ENCODE results near the gene SLC24A3. TPM values are rescaled to one million over a fixed set of nuclear protein-coding genes. Genes with fewer than 3 reads are reported as not detected.

SLC24A3 gene
- total and polyA plus RNA-seq, 2 experiments from 2014 or later: 0.81 to 2.5 TPM

DNA sequence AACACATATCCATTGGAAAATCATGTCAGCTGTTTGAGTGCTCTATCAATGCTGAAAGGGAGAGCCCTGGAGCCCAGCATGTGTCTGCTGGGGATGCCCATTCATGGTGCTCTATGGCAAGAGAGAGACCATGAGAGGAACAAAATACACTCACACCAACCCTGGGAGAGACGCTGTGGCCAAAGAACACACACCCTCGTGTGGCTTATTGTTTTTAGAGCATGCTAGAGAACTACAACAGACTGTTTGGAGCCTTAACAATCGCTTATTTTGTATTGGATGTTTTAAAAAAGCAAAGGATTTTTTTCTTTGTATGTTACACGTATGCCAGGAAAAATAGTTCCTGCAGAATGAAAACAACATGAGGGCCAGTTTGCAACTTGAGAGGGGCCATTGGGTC, 151.0 kb downstream of the SLC24A3 start (continued):
- TF ChIP-seq, protein P1, sequence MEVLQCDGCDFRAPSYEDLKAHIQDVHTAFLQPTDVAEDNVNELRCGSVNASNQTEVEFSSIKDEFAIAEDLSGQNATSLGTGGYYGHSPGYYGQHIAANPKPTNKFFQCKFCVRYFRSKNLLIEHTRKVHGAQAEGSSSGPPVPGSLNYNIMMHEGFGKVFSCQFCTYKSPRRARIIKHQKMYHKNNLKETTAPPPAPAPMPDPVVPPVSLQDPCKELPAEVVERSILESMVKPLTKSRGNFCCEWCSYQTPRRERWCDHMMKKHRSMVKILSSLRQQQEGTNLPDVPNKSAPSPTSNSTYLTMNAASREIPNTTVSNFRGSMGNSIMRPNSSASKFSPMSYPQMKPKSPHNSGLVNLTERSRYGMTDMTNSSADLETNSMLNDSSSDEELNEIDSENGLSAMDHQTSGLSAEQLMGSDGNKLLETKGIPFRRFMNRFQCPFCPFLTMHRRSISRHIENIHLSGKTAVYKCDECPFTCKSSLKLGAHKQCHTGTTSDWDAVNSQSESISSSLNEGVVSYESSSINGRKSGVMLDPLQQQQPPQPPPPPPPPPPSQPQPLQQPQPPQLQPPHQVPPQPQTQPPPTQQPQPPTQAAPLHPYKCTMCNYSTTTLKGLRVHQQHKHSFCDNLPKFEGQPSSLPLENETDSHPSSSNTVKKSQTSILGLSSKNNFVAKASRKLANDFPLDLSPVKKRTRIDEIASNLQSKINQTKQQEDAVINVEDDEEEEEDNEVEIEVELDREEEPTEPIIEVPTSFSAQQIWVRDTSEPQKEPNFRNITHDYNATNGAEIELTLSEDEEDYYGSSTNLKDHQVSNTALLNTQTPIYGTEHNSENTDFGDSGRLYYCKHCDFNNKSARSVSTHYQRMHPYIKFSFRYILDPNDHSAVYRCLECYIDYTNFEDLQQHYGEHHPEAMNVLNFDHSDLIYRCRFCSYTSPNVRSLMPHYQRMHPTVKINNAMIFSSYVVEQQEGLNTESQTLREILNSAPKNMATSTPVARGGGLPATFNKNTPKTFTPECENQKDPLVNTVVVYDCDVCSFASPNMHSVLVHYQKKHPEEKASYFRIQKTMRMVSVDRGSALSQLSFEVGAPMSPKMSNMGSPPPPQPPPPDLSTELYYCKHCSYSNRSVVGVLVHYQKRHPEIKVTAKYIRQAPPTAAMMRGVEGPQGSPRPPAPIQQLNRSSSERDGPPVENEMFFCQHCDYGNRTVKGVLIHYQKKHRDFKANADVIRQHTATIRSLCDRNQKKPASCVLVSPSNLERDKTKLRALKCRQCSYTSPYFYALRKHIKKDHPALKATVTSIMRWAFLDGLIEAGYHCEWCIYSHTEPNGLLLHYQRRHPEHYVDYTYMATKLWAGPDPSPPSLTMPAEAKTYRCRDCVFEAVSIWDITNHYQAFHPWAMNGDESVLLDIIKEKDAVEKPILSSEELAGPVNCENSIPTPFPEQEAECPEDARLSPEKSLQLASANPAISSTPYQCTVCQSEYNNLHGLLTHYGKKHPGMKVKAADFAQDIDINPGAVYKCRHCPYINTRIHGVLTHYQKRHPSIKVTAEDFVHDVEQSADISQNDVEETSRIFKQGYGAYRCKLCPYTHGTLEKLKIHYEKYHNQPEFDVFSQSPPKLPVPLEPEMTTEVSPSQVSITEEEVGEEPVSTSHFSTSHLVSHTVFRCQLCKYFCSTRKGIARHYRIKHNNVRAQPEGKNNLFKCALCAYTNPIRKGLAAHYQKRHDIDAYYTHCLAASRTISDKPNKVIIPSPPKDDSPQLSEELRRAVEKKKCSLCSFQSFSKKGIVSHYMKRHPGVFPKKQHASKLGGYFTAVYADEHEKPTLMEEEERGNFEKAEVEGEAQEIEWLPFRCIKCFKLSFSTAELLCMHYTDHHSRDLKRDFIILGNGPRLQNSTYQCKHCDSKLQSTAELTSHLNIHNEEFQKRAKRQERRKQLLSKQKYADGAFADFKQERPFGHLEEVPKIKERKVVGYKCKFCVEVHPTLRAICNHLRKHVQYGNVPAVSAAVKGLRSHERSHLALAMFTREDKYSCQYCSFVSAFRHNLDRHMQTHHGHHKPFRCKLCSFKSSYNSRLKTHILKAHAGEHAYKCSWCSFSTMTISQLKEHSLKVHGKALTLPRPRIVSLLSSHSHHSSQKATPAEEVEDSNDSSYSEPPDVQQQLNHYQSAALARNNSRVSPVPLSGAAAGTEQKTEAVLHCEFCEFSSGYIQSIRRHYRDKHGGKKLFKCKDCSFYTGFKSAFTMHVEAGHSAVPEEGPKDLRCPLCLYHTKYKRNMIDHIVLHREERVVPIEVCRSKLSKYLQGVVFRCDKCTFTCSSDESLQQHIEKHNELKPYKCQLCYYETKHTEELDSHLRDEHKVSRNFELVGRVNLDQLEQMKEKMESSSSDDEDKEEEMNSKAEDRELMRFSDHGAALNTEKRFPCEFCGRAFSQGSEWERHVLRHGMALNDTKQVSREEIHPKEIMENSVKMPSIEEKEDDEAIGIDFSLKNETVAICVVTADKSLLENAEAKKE (CRISPR knock-in tag; IDR thresholded peaks at IDR 0.05): no peak
- TF ChIP-seq, protein P2, sequence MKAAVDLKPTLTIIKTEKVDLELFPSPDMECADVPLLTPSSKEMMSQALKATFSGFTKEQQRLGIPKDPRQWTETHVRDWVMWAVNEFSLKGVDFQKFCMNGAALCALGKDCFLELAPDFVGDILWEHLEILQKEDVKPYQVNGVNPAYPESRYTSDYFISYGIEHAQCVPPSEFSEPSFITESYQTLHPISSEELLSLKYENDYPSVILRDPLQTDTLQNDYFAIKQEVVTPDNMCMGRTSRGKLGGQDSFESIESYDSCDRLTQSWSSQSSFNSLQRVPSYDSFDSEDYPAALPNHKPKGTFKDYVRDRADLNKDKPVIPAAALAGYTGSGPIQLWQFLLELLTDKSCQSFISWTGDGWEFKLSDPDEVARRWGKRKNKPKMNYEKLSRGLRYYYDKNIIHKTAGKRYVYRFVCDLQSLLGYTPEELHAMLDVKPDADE (IDR thresholded peaks at IDR 0.05): no peak

DNA sequence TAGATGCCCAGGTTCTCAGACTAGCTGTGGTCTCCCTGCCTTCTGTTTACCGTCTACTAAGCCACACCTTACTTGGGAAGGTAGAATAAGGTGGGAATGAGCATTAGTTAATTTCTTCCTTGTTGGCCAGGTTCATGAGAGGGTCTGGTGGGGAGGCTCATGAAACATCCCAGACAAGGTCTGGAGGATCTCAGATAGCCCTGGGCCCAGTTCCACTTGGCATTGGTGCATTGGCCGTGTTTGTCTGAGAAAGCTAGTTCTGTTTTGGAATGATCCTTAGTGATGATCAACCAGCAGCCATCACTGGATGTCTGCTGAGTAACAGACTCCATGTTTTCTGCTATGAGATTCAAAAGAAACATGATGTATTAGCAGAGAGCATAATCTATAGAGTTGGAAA, 155.1 kb downstream of the SLC24A3 start:
- H3K36me3 Mint-ChIP-seq (ENCODE audit: low read depth): no peaks in the 10 kb centered on the region; the same call in 2 of the 3 replicates
- Histone ChIP-seq H3K4me2 (no peak overlapping the region), H3K79me2 (replicated peaks; ENCODE audit: insufficient read depth) (no peaks in the 10 kb centered on the region), H3K27me3 (ENCODE audit: insufficient read depth) (no peaks in the 10 kb centered on the region), H3F3A (replicated peaks; ENCODE audit: low read depth) (no peaks in the 10 kb centered on the region), H3K4me1 (ENCODE audit: insufficient read depth) (no peaks in the 10 kb centered on the region), H2AFZ (no peak overlapping the region), H3K4me3 (no peak overlapping the region), H3K36me3 (ENCODE audit: insufficient read depth) (no peaks in the 10 kb centered on the region), H3K9me2 (ENCODE audit: insufficient read depth) (peaks cover 7% of the 10 kb centered on the region; the same call in 1 of the 2 replicates), H3K27ac (ENCODE audit: low read depth) (no peak overlapping the region), H4K20me1 (replicated peaks; ENCODE audit: insufficient read depth) (no peaks in the 10 kb centered on the region; the same call in 1 of the 2 replicates)
- no peaks in the 10 kb centered on the region for H3K9me3 Mint-ChIP-seq
- H3K27ac Mint-ChIP-seq: no peak overlapping the region
- H3K4me3 Mint-ChIP-seq: no peak overlapping the region
- ATAC-seq: no peak
- no peak for DNase-seq (ENCODE audit: low spot score)
- peaks cover 12% of the 10 kb centered on the region for H3K4me1 Mint-ChIP-seq
- TF ChIP-seq, protein P3, sequence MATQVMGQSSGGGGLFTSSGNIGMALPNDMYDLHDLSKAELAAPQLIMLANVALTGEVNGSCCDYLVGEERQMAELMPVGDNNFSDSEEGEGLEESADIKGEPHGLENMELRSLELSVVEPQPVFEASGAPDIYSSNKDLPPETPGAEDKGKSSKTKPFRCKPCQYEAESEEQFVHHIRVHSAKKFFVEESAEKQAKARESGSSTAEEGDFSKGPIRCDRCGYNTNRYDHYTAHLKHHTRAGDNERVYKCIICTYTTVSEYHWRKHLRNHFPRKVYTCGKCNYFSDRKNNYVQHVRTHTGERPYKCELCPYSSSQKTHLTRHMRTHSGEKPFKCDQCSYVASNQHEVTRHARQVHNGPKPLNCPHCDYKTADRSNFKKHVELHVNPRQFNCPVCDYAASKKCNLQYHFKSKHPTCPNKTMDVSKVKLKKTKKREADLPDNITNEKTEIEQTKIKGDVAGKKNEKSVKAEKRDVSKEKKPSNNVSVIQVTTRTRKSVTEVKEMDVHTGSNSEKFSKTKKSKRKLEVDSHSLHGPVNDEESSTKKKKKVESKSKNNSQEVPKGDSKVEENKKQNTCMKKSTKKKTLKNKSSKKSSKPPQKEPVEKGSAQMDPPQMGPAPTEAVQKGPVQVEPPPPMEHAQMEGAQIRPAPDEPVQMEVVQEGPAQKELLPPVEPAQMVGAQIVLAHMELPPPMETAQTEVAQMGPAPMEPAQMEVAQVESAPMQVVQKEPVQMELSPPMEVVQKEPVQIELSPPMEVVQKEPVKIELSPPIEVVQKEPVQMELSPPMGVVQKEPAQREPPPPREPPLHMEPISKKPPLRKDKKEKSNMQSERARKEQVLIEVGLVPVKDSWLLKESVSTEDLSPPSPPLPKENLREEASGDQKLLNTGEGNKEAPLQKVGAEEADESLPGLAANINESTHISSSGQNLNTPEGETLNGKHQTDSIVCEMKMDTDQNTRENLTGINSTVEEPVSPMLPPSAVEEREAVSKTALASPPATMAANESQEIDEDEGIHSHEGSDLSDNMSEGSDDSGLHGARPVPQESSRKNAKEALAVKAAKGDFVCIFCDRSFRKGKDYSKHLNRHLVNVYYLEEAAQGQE (IDR thresholded peaks at IDR 0.05; ENCODE audit: unreplicated experiment): no peak
- TF ChIP-seq, protein P4, sequence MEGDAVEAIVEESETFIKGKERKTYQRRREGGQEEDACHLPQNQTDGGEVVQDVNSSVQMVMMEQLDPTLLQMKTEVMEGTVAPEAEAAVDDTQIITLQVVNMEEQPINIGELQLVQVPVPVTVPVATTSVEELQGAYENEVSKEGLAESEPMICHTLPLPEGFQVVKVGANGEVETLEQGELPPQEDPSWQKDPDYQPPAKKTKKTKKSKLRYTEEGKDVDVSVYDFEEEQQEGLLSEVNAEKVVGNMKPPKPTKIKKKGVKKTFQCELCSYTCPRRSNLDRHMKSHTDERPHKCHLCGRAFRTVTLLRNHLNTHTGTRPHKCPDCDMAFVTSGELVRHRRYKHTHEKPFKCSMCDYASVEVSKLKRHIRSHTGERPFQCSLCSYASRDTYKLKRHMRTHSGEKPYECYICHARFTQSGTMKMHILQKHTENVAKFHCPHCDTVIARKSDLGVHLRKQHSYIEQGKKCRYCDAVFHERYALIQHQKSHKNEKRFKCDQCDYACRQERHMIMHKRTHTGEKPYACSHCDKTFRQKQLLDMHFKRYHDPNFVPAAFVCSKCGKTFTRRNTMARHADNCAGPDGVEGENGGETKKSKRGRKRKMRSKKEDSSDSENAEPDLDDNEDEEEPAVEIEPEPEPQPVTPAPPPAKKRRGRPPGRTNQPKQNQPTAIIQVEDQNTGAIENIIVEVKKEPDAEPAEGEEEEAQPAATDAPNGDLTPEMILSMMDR (conservative IDR thresholded peaks at IDR 0.05; ENCODE audit: low read depth in 2 of 2): no peak
- no peak for TF ChIP-seq NANOG (IDR thresholded peaks at IDR 0.05; ENCODE audit: borderline replicate concordance)
- TF ChIP-seq CREB1 (CRISPR knock-in tag; IDR thresholded peaks at IDR 0.05; ENCODE audit: low read depth): no peak
- H3K27me3 Mint-ChIP-seq (ENCODE audit: insufficient read depth, low read depth, poor library complexity): peaks cover 3% of the 10 kb centered on the region
